B cell (primary cell): ENCODE measurements around the gene ITPRIPL2. TPM values are rescaled to one million over a fixed set of nuclear protein-coding genes. Genes with fewer than 3 reads are reported as not detected.

ENCODE experiments used
- ATAC-seq: fragments of 200-7000 bp; cut with Tn5 transposase; one replicate; pipeline ENCODE4 v1.10.0; 2021; ENCODE audit warnings: low read depth, mild to moderate bottlenecking, moderate number of reproducible peaks, moderate library complexity
- CTCF ChIA-PET: fragments of 350-600 bp; sonication (Branson Sonifier 250); formaldehyde crosslinking; loops from one replicate; lab custom pipeline; 2021; ENCODE audit warnings: antibody characterized with exemption, inconsistent platforms; lab: Charles Lee
- POLR2A ChIA-PET: fragments of 350-600 bp; sonication (Branson Sonifier 250); formaldehyde crosslinking; loops from one replicate; lab custom pipeline; 2021; ENCODE audit warnings: antibody characterized with exemption; lab: Charles Lee
- DNase-seq: peaks from one replicate; pipeline ENCODE4 v3.0.0; 2013
- H2AFZ ChIP-seq: 2 replicates; pipeline ENCODE4 v1.6.1; 2012; ENCODE audit warnings: mild to moderate bottlenecking, low read depth, low read length; ENCODE audit not compliant: insufficient read depth, poor library complexity, severe bottlenecking
- H3K27ac ChIP-seq, 2 donors: 1 replicate in 1 of 2; 2 replicates in 1 of 2; pipeline ENCODE4 v1.5.1; 2012 to 2013; ENCODE audit warnings: low read length in 2 of 2, mild to moderate bottlenecking in 2 of 2, moderate library complexity in 1 of 2
- H3K27me3 ChIP-seq, 4 experiments: fragments of 200-600 bp in 1 of 4; sonication (generic) in 1 of 4; replicated peaks in 1 of 4; 1 replicate in 2 of 4; 2 replicates in 2 of 4; pipeline versions ENCODE4 v1.6.1 to v1.7.0; 2013 to 2016; ENCODE audit warnings: low read length in 3 of 4, mild to moderate bottlenecking in 2 of 4, mixed read lengths in 1 of 4, moderate library complexity in 1 of 4; ENCODE audit not compliant: insufficient read depth in 4 of 4, control insufficient read depth in 3 of 4; ENCODE audit errors: control extremely low read depth in 1 of 4
- H3K36me3 ChIP-seq, 2 experiments: replicated peaks in 1 of 2; 1 replicate in 1 of 2; 2 replicates in 1 of 2; pipeline versions ENCODE4 v1.6.1 to v1.7.1; 2013; ENCODE audit warnings: low read length in 1 of 2; ENCODE audit not compliant: insufficient read depth in 2 of 2, control insufficient read depth in 1 of 2; ENCODE audit errors: control extremely low read depth in 1 of 2, extremely low read depth in 1 of 2
- H3K4me1 ChIP-seq, 2 donors: fragments of 200-600 bp in 1 of 2; sonication (generic) in 1 of 2; 1 replicate in 1 of 2; 2 replicates in 1 of 2; pipeline versions ENCODE4 v1.5.1 to v1.6.1; 2013 to 2017; ENCODE audit warnings: low read length in 2 of 2; ENCODE audit not compliant: control insufficient read depth in 2 of 2, insufficient read depth in 2 of 2
- H3K4me2 ChIP-seq: replicated peaks from 2 replicates; pipeline ENCODE3; 2012; ENCODE audit warnings: mild to moderate bottlenecking, low read depth, low read length; ENCODE audit not compliant: poor library complexity, severe bottlenecking
- H3K4me3 ChIP-seq, 5 experiments: fragments of 200-600 bp in 1 of 5; sonication (generic) in 1 of 5; 1 replicate in 3 of 5; 2 replicates in 2 of 5; pipeline versions ENCODE4 v1.5.1 to v1.7.0; 2011 to 2016; ENCODE audit warnings: low read length in 4 of 5, mild to moderate bottlenecking in 4 of 5, low read depth in 2 of 5, control low read depth in 1 of 5, moderate library complexity in 1 of 5; ENCODE audit not compliant: insufficient read depth in 1 of 5; ENCODE audit errors: control extremely low read depth in 1 of 5, extremely low read depth in 1 of 5
- H3K79me2 ChIP-seq: fragments of 200-600 bp; sonication (generic); one replicate; pipeline ENCODE4 v1.6.0; 2016; ENCODE audit warnings: low read length; ENCODE audit not compliant: control insufficient read depth, insufficient read depth
- H3K9ac ChIP-seq: fragments of 200-600 bp; sonication (generic); 2 replicates; pipeline ENCODE4 v1.6.1; 2017; ENCODE audit warnings: mild to moderate bottlenecking, low read length, moderate library complexity
- H3K9me3 ChIP-seq, 3 donors: one replicate each; pipeline versions ENCODE4 v1.6.1 to v1.7.1; 2013; ENCODE audit warnings: low read length in 2 of 3; ENCODE audit not compliant: control insufficient read depth in 2 of 3, insufficient read depth in 1 of 3; ENCODE audit errors: control extremely low read depth in 1 of 3
- H4K20me1 ChIP-seq: 2 replicates; pipeline ENCODE4 v1.6.0; 2012; ENCODE audit warnings: mild to moderate bottlenecking, low read length; ENCODE audit not compliant: insufficient read depth, control insufficient read depth, poor library complexity, severe bottlenecking
- H3K27ac Mint-ChIP-seq: one replicate; pipeline ENCODE4 v1.8.0; 2021; ENCODE audit warnings: mixed read lengths
- H3K27me3 Mint-ChIP-seq: one replicate; pipeline ENCODE4 v1.8.0; 2021; ENCODE audit warnings: mixed read lengths
- H3K4me1 Mint-ChIP-seq: one replicate; pipeline ENCODE4 v1.8.0; 2021; ENCODE audit warnings: mixed read lengths
- H3K4me3 Mint-ChIP-seq: one replicate; pipeline ENCODE4 v1.8.0; 2021; ENCODE audit warnings: mixed read lengths
- H3K9me3 Mint-ChIP-seq: one replicate; pipeline ENCODE4 v1.8.0; 2022; ENCODE audit warnings: mixed read lengths; ENCODE audit not compliant: insufficient read depth
- EZH2 ChIP-seq: IDR thresholded peaks from 2 replicates; pipeline ENCODE4 v1.6.1; 2012; ENCODE audit warnings: borderline replicate concordance, low read depth, mild to moderate bottlenecking, moderate library complexity, low read length; ENCODE audit not compliant: insufficient read depth, poor library complexity, severe bottlenecking
- WGBS: methylation state at CpG from one replicate; pipeline ENCODE4 v1.1.5; 2013; ENCODE audit warnings: missing lambda C conversion rate; ENCODE audit not compliant: insufficient coverage; 5-methylcytosine and 5-hydroxymethylcytosine counted together
- intact Hi-C: fragments of 100-400 bp; cut with micrococcal nuclease; formaldehyde crosslinking; loops from one replicate; pipeline ENCODE4 v1.10.0; 2022
- polyA plus RNA-seq: library from polyadenylated mRNA; depleted of rRNA; stranded (reverse); fragments of >200 nt; gene quantifications from 2 replicates; pipeline ENCODE4 v1.2.3, GENCODE V29; 2012
- total RNA-seq, 2 donors: library from RNA; stranded (reverse); fragments of 120-200 nt in 1 of 2; gene quantifications; 1 replicate in 1 of 2; 2 replicates in 1 of 2; pipeline versions ENCODE4 v1.2.3 to v1.2.4, GENCODE V29; 2013 to 2022
- TF ChIP-seq, protein P1 (sequence below): fragments of 200-600 bp; IDR thresholded peaks from one replicate; pipeline ENCODE4 v1.8.0; 2022; ENCODE audit warnings: antibody characterized with exemption, mild to moderate bottlenecking

Gene ITPRIPL2
- total and polyA plus RNA-seq, 2 donors (not counting 1 experiment from before 2014, with no cell fraction given), result 1.1 to 15.4 TPM

DNA sequence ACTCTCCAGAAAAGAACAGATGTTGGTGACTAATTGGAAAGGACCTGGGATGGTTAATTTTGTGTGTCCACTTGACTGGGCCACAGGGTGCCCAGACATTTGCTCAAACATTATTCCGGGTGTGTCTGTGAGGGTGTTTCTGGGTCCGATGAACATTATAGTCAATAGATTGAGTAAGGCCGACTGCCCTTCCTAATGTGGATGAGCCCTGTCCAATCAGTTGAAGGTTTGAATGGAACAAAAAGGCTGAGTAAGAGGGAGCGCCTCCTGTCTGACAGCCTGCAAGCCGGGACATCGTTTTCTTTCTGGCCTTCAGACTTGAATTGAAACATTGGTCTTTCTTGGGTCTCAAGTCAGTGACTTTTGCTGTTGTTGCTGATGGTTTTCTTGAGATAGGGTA is 22.8 kb upstream of the ITPRIPL2 start:
- no peak overlapping the region for H3K27ac ChIP-seq
- CTCF ChIA-PET, result interaction anchor here (0.9 kb wide), 1 partner anchor 274 kb away, joined by 3 read pairs; no protein-coding TSS in a partner anchor
- no peak overlapping the region for H3K9ac ChIP-seq

DNA sequence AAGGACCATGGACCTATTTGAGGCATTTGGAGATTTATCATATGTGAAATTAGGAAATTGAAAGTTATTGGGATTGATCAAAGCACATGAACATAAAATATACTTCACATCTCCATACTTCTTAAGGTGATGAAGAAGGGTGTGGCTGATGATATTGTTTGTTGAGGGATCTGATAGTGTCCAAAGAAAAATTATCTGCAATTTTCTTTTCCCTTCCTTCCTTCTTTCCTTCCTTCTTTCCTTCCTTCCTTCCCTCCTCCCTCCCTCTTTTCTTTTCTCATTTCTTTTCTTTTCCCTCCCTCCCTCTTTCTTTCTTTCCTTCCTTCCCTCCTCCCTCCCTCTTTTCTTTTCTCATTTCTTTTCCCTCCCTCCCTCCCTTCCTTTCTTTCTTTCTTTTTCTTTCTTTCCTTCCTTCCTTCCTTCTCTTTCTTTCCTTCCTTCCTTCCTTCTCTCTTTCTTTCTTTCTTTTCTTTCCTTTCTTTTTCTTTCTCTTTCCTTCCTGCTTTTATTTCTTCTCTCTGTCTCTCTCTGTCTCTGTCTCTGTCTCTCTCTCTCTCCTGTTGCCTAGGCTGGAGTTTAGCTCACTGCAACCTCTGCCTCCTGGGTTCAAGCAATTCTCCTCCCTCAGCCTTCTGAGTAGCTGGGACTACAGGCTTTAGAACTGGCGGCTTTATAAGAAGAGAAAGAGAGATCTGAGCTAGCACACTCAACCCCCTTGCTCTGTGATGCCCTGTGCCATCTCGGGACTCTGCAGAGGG is 20.9 kb upstream of the ITPRIPL2 start:
- POLR2A ChIA-PET, result interaction anchor here (0.8 kb wide), 1 partner anchor 267 kb away, joined by 4 read pairs; no protein-coding TSS in a partner anchor
- intact Hi-C loops, result no loop called here
- H3K27me3 Mint-ChIP-seq, result no peaks in the 10 kb centered on the region
- ATAC-seq (no peak), DNase-seq (no peak)
- H3K79me2 ChIP-seq, result no peaks in the 10 kb centered on the region
- peaks cover 11% of the 10 kb centered on the region for H3K4me1 Mint-ChIP-seq
- H3K9me3 ChIP-seq, result peaks cover 0 to 3% (median 3%) of the 10 kb centered on the region in 3 donors
- H2AFZ ChIP-seq, result no peak overlapping the region
- no peak overlapping the region for H3K4me3 ChIP-seq
- peaks cover 8% of the 10 kb centered on the region for H3K9me3 Mint-ChIP-seq
- no peak overlapping the region for H3K9ac ChIP-seq
- WGBS, result no CpG with 5 or more reads among the region's 2 CpGs
- no peak overlapping the region for H3K4me2 ChIP-seq
- no peaks in the 10 kb centered on the region for H3K36me3 ChIP-seq
- TF ChIP-seq, protein P1, sequence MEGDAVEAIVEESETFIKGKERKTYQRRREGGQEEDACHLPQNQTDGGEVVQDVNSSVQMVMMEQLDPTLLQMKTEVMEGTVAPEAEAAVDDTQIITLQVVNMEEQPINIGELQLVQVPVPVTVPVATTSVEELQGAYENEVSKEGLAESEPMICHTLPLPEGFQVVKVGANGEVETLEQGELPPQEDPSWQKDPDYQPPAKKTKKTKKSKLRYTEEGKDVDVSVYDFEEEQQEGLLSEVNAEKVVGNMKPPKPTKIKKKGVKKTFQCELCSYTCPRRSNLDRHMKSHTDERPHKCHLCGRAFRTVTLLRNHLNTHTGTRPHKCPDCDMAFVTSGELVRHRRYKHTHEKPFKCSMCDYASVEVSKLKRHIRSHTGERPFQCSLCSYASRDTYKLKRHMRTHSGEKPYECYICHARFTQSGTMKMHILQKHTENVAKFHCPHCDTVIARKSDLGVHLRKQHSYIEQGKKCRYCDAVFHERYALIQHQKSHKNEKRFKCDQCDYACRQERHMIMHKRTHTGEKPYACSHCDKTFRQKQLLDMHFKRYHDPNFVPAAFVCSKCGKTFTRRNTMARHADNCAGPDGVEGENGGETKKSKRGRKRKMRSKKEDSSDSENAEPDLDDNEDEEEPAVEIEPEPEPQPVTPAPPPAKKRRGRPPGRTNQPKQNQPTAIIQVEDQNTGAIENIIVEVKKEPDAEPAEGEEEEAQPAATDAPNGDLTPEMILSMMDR, result no peak
- no peak for TF ChIP-seq EZH2
- no peak overlapping the region for H3K4me3 Mint-ChIP-seq
- CTCF ChIA-PET, result no interaction called here
- H3K27ac ChIP-seq, result no peak overlapping the region
- no peaks in the 10 kb centered on the region for H3K27me3 ChIP-seq
- no peaks in the 10 kb centered on the region for H4K20me1 ChIP-seq
- no peak overlapping the region for H3K27ac Mint-ChIP-seq
- H3K4me1 ChIP-seq, result no peaks in the 10 kb centered on the region

More for the DNA sequence above, 22.8 kb upstream of the ITPRIPL2 start:
- H3K36me3 ChIP-seq, result no peaks in the 10 kb centered on the region
- POLR2A ChIA-PET, result no interaction called here
- Mint-ChIP-seq H3K9me3 (peaks cover 8% of the 10 kb centered on the region), H3K27ac (no peak overlapping the region), H3K4me3 (no peak overlapping the region), H3K4me1 (peaks cover 15% of the 10 kb centered on the region), H3K27me3 (no peaks in the 10 kb centered on the region)
- TF ChIP-seq, protein P1, result no peak
- no peak for TF ChIP-seq EZH2
- H3K79me2 ChIP-seq, result no peaks in the 10 kb centered on the region
- H3K4me1 ChIP-seq, result peaks cover 5 to 10% of the 10 kb centered on the region in 2 donors
- intact Hi-C loops, result no loop called here
- DNase-seq (no peak), ATAC-seq (no peak)
- no peak overlapping the region for H3K4me3 ChIP-seq
- no peaks in the 10 kb centered on the region for H4K20me1 ChIP-seq
- WGBS, result 94% methylated on average over 6 of the region's 6 CpGs
- H3K9me3 ChIP-seq, result peaks cover 0 to 3% (median 3%) of the 10 kb centered on the region in 3 donors
- peaks cover 0 to 5% (median 2%) of the 10 kb centered on the region in 4 experiments for H3K27me3 ChIP-seq
- H2AFZ ChIP-seq, result no peak overlapping the region
- no peak overlapping the region for H3K4me2 ChIP-seq
